ENCODE data around the gene ATG7. TPM values are rescaled to one million over a fixed set of nuclear protein-coding genes. Genes with fewer than 3 reads are reported as not detected.

The ATG7 gene
- total and polyA plus RNA-seq, 4 donors = 7.4 to 53.8 (median 15.6) TPM

- Histone ChIP-seq H3K4me3 (ENCODE audit: low read depth in 1 of 3, low read length in 3 of 3) (no peak overlapping the region), H3K27me3 (ENCODE audit: control insufficient read depth in 4 of 4, insufficient read depth in 4 of 4, low read length in 3 of 4) (no peaks in the 10 kb centered on the region), H3K9me3 (ENCODE audit: control insufficient read depth in 4 of 4, low read length in 3 of 4) (no peaks in the 10 kb centered on the region), H3K4me1 (ENCODE audit: control insufficient read depth in 4 of 4, insufficient read depth in 4 of 4, low read length in 3 of 4) (no peaks in the 10 kb centered on the region), H3K9ac (ENCODE audit: low read depth in 1 of 2, low read length in 2 of 2) (no peak overlapping the region), H3K27ac (ENCODE audit: low read depth in 1 of 2, low read length in 2 of 2) (no peak overlapping the region), H3K36me3 (ENCODE audit: control insufficient read depth in 4 of 4, insufficient read depth in 3 of 4, low read depth in 1 of 4, low read length in 3 of 4) (peaks cover 0 to 2% (median 0%) of the 10 kb centered on the region in 4 donors)
- no peak for TF ChIP-seq FOXA1 (IDR thresholded peaks at IDR 0.05)
- DNase-seq (ENCODE audit: low spot score) = no peak
- 87% methylated on average over 9 of the region's 9 CpGs for WGBS
These were observed 198.0 kb downstream of the ATG7 start for GRCh38 chr3:11470031-11470853.

DNA sequence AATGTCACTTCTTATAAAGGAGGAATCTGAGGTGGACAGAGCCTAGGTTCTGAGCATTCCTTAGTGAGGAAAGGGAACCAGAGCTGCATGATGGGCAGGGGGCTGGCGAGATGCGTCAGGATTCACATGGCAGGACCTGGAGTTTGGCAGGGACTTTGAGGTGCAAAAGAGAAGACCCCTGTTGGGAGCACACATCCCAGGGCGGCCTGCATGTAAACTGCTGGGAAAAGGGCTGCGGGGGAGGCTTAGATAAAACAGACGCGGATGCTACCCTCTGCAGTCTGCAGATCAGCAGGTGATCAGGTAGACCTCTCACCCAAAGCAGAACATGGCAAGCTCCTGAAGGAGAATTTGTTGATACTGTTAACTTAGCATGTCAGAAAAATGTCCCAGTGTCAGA is 203.1 kb downstream of the ATG7 start:
- H3K4me3 ChIP-seq (ENCODE audit: low read depth in 1 of 3, low read length in 3 of 3) = no peak overlapping the region
- no peaks in the 10 kb centered on the region for H3K4me1 ChIP-seq (ENCODE audit: control insufficient read depth in 4 of 4, insufficient read depth in 4 of 4, low read length in 3 of 4)
- no peaks in the 10 kb centered on the region for H3K27me3 ChIP-seq (ENCODE audit: control insufficient read depth in 4 of 4, insufficient read depth in 4 of 4, low read length in 3 of 4)
- H3K27ac ChIP-seq (ENCODE audit: low read depth in 1 of 2, low read length in 2 of 2) = no peak overlapping the region
- H3K36me3 ChIP-seq (ENCODE audit: control insufficient read depth in 4 of 4, insufficient read depth in 3 of 4, low read depth in 1 of 4, low read length in 3 of 4) = no peaks in the 10 kb centered on the region
- no peak for DNase-seq (ENCODE audit: low spot score)
- TF ChIP-seq GABPA (IDR thresholded peaks at IDR 0.05 in 1 of 2, conservative IDR thresholded peaks at IDR 0.05 in 1 of 2) (no peak), TAF1 (conservative IDR thresholded peaks at IDR 0.05) (no peak), YY1 (IDR thresholded peaks at IDR 0.05) (no peak), FOXA2 (IDR thresholded peaks at IDR 0.05) (no peak), JUND (IDR thresholded peaks at IDR 0.05) (no peak), MAX (IDR thresholded peaks at IDR 0.05) (no peak), SP1 (IDR thresholded peaks at IDR 0.05) (no peak), RXRA (IDR thresholded peaks at IDR 0.05) (no peak), HNF4A (conservative IDR thresholded peaks at IDR 0.05) (no peak), FOXA1 (IDR thresholded peaks at IDR 0.05) (no peak), RAD21 (IDR thresholded peaks at IDR 0.05) (no peak), EGR1 (IDR thresholded peaks at IDR 0.05; ENCODE audit: low read depth in 2 of 2) (no peak), HNF4G (IDR thresholded peaks at IDR 0.05) (no peak)
- TF ChIP-seq, protein P1, sequence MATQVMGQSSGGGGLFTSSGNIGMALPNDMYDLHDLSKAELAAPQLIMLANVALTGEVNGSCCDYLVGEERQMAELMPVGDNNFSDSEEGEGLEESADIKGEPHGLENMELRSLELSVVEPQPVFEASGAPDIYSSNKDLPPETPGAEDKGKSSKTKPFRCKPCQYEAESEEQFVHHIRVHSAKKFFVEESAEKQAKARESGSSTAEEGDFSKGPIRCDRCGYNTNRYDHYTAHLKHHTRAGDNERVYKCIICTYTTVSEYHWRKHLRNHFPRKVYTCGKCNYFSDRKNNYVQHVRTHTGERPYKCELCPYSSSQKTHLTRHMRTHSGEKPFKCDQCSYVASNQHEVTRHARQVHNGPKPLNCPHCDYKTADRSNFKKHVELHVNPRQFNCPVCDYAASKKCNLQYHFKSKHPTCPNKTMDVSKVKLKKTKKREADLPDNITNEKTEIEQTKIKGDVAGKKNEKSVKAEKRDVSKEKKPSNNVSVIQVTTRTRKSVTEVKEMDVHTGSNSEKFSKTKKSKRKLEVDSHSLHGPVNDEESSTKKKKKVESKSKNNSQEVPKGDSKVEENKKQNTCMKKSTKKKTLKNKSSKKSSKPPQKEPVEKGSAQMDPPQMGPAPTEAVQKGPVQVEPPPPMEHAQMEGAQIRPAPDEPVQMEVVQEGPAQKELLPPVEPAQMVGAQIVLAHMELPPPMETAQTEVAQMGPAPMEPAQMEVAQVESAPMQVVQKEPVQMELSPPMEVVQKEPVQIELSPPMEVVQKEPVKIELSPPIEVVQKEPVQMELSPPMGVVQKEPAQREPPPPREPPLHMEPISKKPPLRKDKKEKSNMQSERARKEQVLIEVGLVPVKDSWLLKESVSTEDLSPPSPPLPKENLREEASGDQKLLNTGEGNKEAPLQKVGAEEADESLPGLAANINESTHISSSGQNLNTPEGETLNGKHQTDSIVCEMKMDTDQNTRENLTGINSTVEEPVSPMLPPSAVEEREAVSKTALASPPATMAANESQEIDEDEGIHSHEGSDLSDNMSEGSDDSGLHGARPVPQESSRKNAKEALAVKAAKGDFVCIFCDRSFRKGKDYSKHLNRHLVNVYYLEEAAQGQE (IDR thresholded peaks at IDR 0.05) = no peak
- TF ChIP-seq, protein P2, sequence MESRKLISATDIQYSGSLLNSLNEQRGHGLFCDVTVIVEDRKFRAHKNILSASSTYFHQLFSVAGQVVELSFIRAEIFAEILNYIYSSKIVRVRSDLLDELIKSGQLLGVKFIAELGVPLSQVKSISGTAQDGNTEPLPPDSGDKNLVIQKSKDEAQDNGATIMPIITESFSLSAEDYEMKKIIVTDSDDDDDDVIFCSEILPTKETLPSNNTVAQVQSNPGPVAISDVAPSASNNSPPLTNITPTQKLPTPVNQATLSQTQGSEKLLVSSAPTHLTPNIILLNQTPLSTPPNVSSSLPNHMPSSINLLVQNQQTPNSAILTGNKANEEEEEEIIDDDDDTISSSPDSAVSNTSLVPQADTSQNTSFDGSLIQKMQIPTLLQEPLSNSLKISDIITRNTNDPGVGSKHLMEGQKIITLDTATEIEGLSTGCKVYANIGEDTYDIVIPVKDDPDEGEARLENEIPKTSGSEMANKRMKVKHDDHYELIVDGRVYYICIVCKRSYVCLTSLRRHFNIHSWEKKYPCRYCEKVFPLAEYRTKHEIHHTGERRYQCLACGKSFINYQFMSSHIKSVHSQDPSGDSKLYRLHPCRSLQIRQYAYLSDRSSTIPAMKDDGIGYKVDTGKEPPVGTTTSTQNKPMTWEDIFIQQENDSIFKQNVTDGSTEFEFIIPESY (IDR thresholded peaks at IDR 0.05) = no peak
- 98% methylated on average over 6 of the region's 6 CpGs for WGBS
- H3K9ac ChIP-seq (ENCODE audit: low read depth in 1 of 2, low read length in 2 of 2) = no peak overlapping the region
- no peaks in the 10 kb centered on the region for H3K9me3 ChIP-seq (ENCODE audit: control insufficient read depth in 4 of 4, low read length in 3 of 4)
